K562 (cell line): Measurements from ENCODE around the gene MRO. TPM values are rescaled to one million over a fixed set of nuclear protein-coding genes. Genes with fewer than 3 reads are reported as not detected.

Source experiments
- ATAC-seq: fragments of 200-7000 bp; cut with Tn5 transposase; 3 replicates; pipeline ENCODE4 v1.9.1; 2020; ENCODE audit warnings: moderate library complexity
- BruUV-seq: library from RNA; stranded (reverse); fragments of 400-500 nt; replicated peaks from 2 replicates; lab custom pipeline; 2021; lab: Mats Ljungman, UMichigan
- CTCF ChIA-PET: fragments of 300-600 bp; formaldehyde crosslinking; extraction: SDS; loops from one replicate; lab custom pipeline; 2021; ENCODE audit warnings: low intra/inter-chr PET ratio; lab: Yijun Ruan, JAX
- POLR2A ChIA-PET: fragments of 300-600, 350-650 bp; sonication (Branson Sonifier 250); formaldehyde crosslinking; extraction: SDS; loops from one replicate; lab custom pipeline; 2021; ENCODE audit warnings: antibody characterized with exemption, inconsistent platforms; lab: Yijun Ruan, JAX
- DNase-seq, 4 experiments: peaks; one replicate each; pipeline versions ENCODE4 v3.0.0 to v3.0.0-alpha.2; 2011 to 2018; ENCODE audit warnings: low spot score in 3 of 4, mixed read lengths in 3 of 4; ENCODE audit errors: extremely low read depth in 1 of 4
- FAIRE-seq: peaks from 2 replicates; lab custom pipeline; 2011; peaks lifted over from hg19 to GRCh38; lab: Jason Lieb, UNC
- H2AFZ ChIP-seq: 2 replicates; pipeline ENCODE4 v1.6.0; 2011; ENCODE audit warnings: low read depth, low read length, control low read depth, inconsistent platforms
- H3K27ac ChIP-seq: fragments of 200-600 bp; 3 replicates; pipeline ENCODE4 v1.8.0; 2011; ENCODE audit warnings: low read depth, mild to moderate bottlenecking, control low read depth, inconsistent platforms, low read length, moderate library complexity, mixed read lengths; ENCODE audit errors: extremely low read depth
- H3K27me3 ChIP-seq, 2 experiments: fragments of 300-600 bp in 1 of 2; 2 replicates in 1 of 2; 3 replicates in 1 of 2; pipeline versions ENCODE4 v1.6.0 to v1.8.0; 2011; ENCODE audit warnings: inconsistent platforms in 2 of 2, low read length in 2 of 2, mild to moderate bottlenecking in 1 of 2, mixed read lengths in 1 of 2, moderate library complexity in 1 of 2; ENCODE audit not compliant: control insufficient read depth in 2 of 2, insufficient read depth in 2 of 2
- H3K36me3 ChIP-seq: fragments of 300-600 bp; 3 replicates; pipeline ENCODE4 v1.8.0; 2011; ENCODE audit warnings: mild to moderate bottlenecking, low read length, inconsistent platforms; ENCODE audit not compliant: control insufficient read depth, insufficient read depth
- H3K4me1 ChIP-seq, 2 experiments: fragments of 200-600 bp in 1 of 2; replicated peaks in 1 of 2; 2 replicates in 1 of 2; 3 replicates in 1 of 2; pipeline versions ENCODE4 v1.5.1 to v1.8.0; 2011; ENCODE audit warnings: inconsistent platforms in 2 of 2, low read length in 2 of 2, mild to moderate bottlenecking in 1 of 2, mixed read lengths in 1 of 2, moderate library complexity in 1 of 2; ENCODE audit not compliant: control insufficient read depth in 2 of 2, insufficient read depth in 2 of 2
- H3K4me2 ChIP-seq: 2 replicates; pipeline ENCODE4 v1.6.1; 2011; ENCODE audit warnings: low read length, control low read depth, inconsistent platforms, mixed read lengths; ENCODE audit not compliant: insufficient read depth
- H3K4me3 ChIP-seq: fragments of 200-600 bp; sonication (generic), shearing (Covaris generic); 2 replicates; pipeline ENCODE4 v1.5.1; 2016; ENCODE audit warnings: control low read depth, inconsistent platforms
- H3K79me2 ChIP-seq: fragments of 200-600 bp; 3 replicates; pipeline ENCODE4 v1.8.0; 2011; ENCODE audit warnings: low read length, inconsistent platforms; ENCODE audit not compliant: control insufficient read depth, insufficient read depth
- H3K9ac ChIP-seq, 2 experiments: 2 replicates each; pipeline versions ENCODE4 v1.6.0 to v1.6.1; 2011; ENCODE audit warnings: low read depth in 2 of 2, low read length in 2 of 2, control low read depth in 1 of 2, inconsistent platforms in 1 of 2, mild to moderate bottlenecking in 1 of 2, mixed read lengths in 1 of 2; ENCODE audit not compliant: insufficient read depth in 1 of 2
- H3K9me1 ChIP-seq: one replicate; pipeline ENCODE4 v1.6.0; 2011; ENCODE audit warnings: inconsistent platforms, mild to moderate bottlenecking, low read length, moderate library complexity; ENCODE audit not compliant: control insufficient read depth, insufficient read depth
- H3K9me3 ChIP-seq: replicated peaks from 2 replicates; pipeline ENCODE4 v1.5.1; 2011; ENCODE audit warnings: low read depth, low read length, inconsistent platforms; ENCODE audit not compliant: control insufficient read depth, insufficient read depth
- H4K20me1 ChIP-seq: replicated peaks from 2 replicates; pipeline ENCODE4 v1.6.1; 2011; ENCODE audit warnings: low read length, inconsistent platforms, mixed read lengths; ENCODE audit not compliant: control insufficient read depth, insufficient read depth
- L3MBTL2 ChIP-seq: fragments of 450-650 bp; IDR thresholded peaks from 2 replicates; pipeline ENCODE4 v1.6.1; 2016; ENCODE audit warnings: mild to moderate bottlenecking, moderate library complexity
- MYNN ChIP-seq, 2 experiments: sonication (generic); formaldehyde crosslinking in 1 of 2; IDR thresholded peaks; 2 replicates each; pipeline versions ENCODE4 v1.5.0 to v1.6.1; 2016 to 2020; ENCODE audit warnings: antibody characterized with exemption in 1 of 2, missing genetic modification reagents in 1 of 2
- ZFP30 ChIP-seq: fragments of 250-450 bp; sonication (Bioruptor Pico); IDR thresholded peaks from 2 replicates; pipeline ENCODE4 v1.8.0; 2022; ENCODE audit warnings: moderate library complexity, mild to moderate bottlenecking, inconsistent platforms, borderline replicate concordance
- ZNF263 ChIP-seq: sonication (generic); formaldehyde crosslinking; IDR thresholded peaks from 2 replicates; pipeline ENCODE4 v1.8.0; 2022; ENCODE audit warnings: mild to moderate bottlenecking, missing genetic modification reagents, borderline replicate concordance
- ZNF41 ChIP-seq: fragments of 250-450 bp; sonication (Bioruptor Pico); conservative IDR thresholded peaks from 2 replicates; pipeline ENCODE4 v1.4.0; 2020; ENCODE audit warnings: mild to moderate bottlenecking
- ZNF766 ChIP-seq: fragments of 200-800 bp; sonication (Bioruptor generic); conservative IDR thresholded peaks from 2 replicates; pipeline ENCODE4 v1.6.1; 2016; ENCODE audit warnings: missing genetic modification characterization, missing compliant biosample characterization
- WGBS: fragments of 100-300 bp; shearing (Covaris generic); methylation state at CpG from one replicate; pipeline ENCODE4 v1.1.6; 2016; ENCODE audit warnings: low coverage, mixed read lengths; ENCODE audit not compliant: insufficient coverage; ENCODE audit errors: missing lambda C conversion rate; 5-methylcytosine and 5-hydroxymethylcytosine counted together
- in situ Hi-C: fragments of 300-500 bp; cut with MboI; formaldehyde crosslinking; loops from 4 replicates; pipeline ENCODE4 v1.15.0; 2018; ENCODE audit warnings: inconsistent platforms, mixed read lengths
- intact Hi-C: fragments of 100-400 bp; cut with micrococcal nuclease; formaldehyde crosslinking; loops from 2 replicates; pipeline ENCODE4 v1.14.2; 2022
- polyA plus RNA-seq, 8 experiments: library from polyadenylated mRNA; depleted of rRNA in 4 of 8; stranded (reverse) in 5 of 8; unstranded in 3 of 8; fragments of >200 nt; fragmentation: Nextera tagmentation in 2 of 8; fragmentation: Illumina TruSeq in 1 of 8; extraction: Ambion mirVana in 2 of 8; extraction: Trizol in 1 of 8; gene quantifications; 2 replicates each; pipeline versions ENCODE4 v1.2.1 to v1.2.3, GENCODE V29; 2011 to 2014; ENCODE audit warnings: inconsistent platforms in 1 of 8, missing spikeins in 1 of 8
- total RNA-seq, 7 experiments: library from RNA; depleted of rRNA in 6 of 7; stranded (reverse); fragments of >200 nt in 6 of 7; fragmentation: Illumina TruSeq in 2 of 7; extraction: Trizol in 2 of 7; gene quantifications; 2 replicates each; pipeline versions ENCODE4 v1.2.1 to v1.2.3, GENCODE V29; 2011 to 2021; ENCODE audit warnings: low replicate concordance in 1 of 7
- TF ChIP-seq, protein P1 (sequence below): fragments of 450-650 bp; formaldehyde crosslinking; IDR thresholded peaks from 2 replicates; pipeline ENCODE4 v1.4.0; 2022; ENCODE audit warnings: missing genetic modification characterization
- TF ChIP-seq, protein P2 (sequence below): fragments of 450-650 bp; formaldehyde crosslinking; IDR thresholded peaks from 2 replicates; pipeline ENCODE4 v1.4.0; 2020; ENCODE audit warnings: mild to moderate bottlenecking, moderate library complexity

The MRO gene
- total and polyA plus RNA-seq, 9 of the 15 experiments (the other 6 are each of a cell fraction or from before 2014, with no cell fraction given), result 0.06 TPM; not detected in 8

DNA sequence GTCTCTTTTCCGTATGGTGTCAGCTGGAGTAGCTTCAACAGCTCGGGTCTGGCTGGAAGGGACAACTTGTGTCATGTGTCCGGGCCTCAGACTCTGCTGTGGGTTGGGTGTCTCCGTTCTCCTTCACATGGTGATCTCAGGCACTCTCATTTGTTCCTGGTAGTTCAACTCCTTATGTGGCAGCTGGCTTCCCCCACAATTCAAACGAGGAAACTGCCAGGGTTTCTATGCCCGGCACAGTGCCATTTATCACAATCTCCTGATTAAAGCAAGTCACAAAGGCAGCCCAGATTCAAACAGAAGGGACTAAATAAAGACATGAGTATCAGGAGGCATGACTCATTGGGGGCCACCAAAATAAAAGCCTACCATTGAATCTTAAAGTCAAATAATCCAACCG is 22.7 kb downstream of the MRO start:
- in situ Hi-C loops (no loop called here), intact Hi-C loops (no loop called here)
- Histone ChIP-seq H3K4me2 (no peak overlapping the region), H3K36me3 (no peaks in the 10 kb centered on the region), H3K9me3 (no peaks in the 10 kb centered on the region), H3K79me2 (no peaks in the 10 kb centered on the region), H3K9ac (no peak overlapping the region), H3K27me3 (peaks cover 12 to 20% of the 10 kb centered on the region in 2 experiments; a peak in 3 of 5 replicates), H3K4me3 (no peak overlapping the region), H3K27ac (no peak overlapping the region), H2AFZ (no peak overlapping the region), H3K4me1 (no peaks in the 10 kb centered on the region), H4K20me1 (no peaks in the 10 kb centered on the region), H3K9me1 (no peaks in the 10 kb centered on the region)
- FAIRE-seq (no peak), ATAC-seq (no peak), DNase-seq (no peak)
- BruUV-seq, result no TSS peak
- no peak for TF ChIP-seq ZFP30
- no peak for TF ChIP-seq ZNF263
- 0 out of 2 replicates have a peak, but pooled peaks have one; percentile 48 for TF ChIP-seq MYNN (IDR thresholded peaks at IDR 0.05)
- no peak for TF ChIP-seq MYNN (CRISPR knock-in tag; IDR thresholded peaks at IDR 0.05)
- ChIA-PET CTCF (no interaction called here), POLR2A (no interaction called here)
- 4% methylated on average over 7 of the region's 7 CpGs for WGBS

DNA sequence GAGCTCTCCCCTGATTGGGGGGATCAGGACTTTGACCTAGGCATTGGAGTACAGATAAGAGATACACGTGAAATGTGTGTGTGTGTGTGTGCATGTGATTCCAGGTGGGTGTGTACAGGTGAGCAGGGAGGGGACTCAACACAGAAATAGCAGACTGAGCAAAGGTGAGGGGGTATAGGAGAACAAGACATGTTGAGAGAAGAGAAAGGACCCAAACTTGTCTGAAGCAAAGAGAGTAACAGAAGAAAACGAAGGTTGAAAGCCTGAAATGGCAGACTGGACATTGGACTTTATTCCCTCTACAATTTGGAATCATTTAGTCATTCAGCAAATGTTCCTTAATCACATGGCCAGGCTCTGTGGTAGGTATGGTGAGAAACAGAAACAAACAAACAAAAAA is 23.3 kb downstream of the MRO start:
- no peak overlapping the region for H3K4me2 ChIP-seq
- H3K27ac ChIP-seq, result no peak overlapping the region
- H2AFZ ChIP-seq, result no peak overlapping the region
- H3K9ac ChIP-seq, result no peak overlapping the region
- ATAC-seq, result no peak
- no peaks in the 10 kb centered on the region for H3K36me3 ChIP-seq
- no peak for FAIRE-seq
- H3K79me2 ChIP-seq, result no peaks in the 10 kb centered on the region
- intact Hi-C loops (no loop called here), in situ Hi-C loops (no loop called here)
- no peaks in the 10 kb centered on the region for H3K4me1 ChIP-seq
- no TSS peak for BruUV-seq
- CTCF ChIA-PET, result no interaction called here
- no peaks in the 10 kb centered on the region for H3K9me1 ChIP-seq
- POLR2A ChIA-PET, result interaction anchor here (0.6 kb wide), 1 partner anchor 740 kb away, joined by 3 read pairs; no protein-coding TSS in a partner anchor
- H4K20me1 ChIP-seq, result no peaks in the 10 kb centered on the region
- no peak for DNase-seq
- H3K27me3 ChIP-seq, result peaks cover 12 to 20% of the 10 kb centered on the region in 2 experiments; a peak in 3 of 5 replicates
- 0% methylated on average over 1 of the region's 2 CpGs for WGBS
- H3K9me3 ChIP-seq, result no peaks in the 10 kb centered on the region
- no peak overlapping the region for H3K4me3 ChIP-seq
- TF ChIP-seq, protein P1, sequence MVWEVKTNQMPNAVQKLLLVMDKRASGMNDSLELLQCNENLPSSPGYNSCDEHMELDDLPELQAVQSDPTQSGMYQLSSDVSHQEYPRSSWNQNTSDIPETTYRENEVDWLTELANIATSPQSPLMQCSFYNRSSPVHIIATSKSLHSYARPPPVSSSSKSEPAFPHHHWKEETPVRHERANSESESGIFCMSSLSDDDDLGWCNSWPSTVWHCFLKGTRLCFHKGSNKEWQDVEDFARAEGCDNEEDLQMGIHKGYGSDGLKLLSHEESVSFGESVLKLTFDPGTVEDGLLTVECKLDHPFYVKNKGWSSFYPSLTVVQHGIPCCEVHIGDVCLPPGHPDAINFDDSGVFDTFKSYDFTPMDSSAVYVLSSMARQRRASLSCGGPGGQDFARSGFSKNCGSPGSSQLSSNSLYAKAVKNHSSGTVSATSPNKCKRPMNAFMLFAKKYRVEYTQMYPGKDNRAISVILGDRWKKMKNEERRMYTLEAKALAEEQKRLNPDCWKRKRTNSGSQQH (CRISPR knock-in tag), result no peak
- TF ChIP-seq ZNF41 (CRISPR knock-in tag), result no peak
- no peak for TF ChIP-seq ZNF766 (CRISPR knock-in tag)
- TF ChIP-seq, protein P2, sequence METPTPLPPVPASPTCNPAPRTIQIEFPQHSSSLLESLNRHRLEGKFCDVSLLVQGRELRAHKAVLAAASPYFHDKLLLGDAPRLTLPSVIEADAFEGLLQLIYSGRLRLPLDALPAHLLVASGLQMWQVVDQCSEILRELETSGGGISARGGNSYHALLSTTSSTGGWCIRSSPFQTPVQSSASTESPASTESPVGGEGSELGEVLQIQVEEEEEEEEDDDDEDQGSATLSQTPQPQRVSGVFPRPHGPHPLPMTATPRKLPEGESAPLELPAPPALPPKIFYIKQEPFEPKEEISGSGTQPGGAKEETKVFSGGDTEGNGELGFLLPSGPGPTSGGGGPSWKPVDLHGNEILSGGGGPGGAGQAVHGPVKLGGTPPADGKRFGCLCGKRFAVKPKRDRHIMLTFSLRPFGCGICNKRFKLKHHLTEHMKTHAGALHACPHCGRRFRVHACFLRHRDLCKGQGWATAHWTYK (CRISPR knock-in tag), result no peak
- TF ChIP-seq L3MBTL2, result no peak
